Ovary (tissue), 3 donors: ENCODE data around the gene TSKU.

Experiments used
- POLR2A ChIP-seq: fragments of 450-650 bp; IDR thresholded peaks from one replicate; pipeline ENCODE4 v1.6.1; 2017; ENCODE audit warnings: antibody characterized with exemption, mild to moderate bottlenecking, moderate library complexity
- TF ChIP-seq, protein P1 (sequence below), 3 donors: fragments of 450-650 bp in 2 of 3; fragments of 200-600 bp in 1 of 3; IDR thresholded peaks; one replicate each; pipeline versions ENCODE4 v1.5.1 to v1.8.0; 2016 to 2022; ENCODE audit warnings: antibody characterized with exemption in 3 of 3, mild to moderate bottlenecking in 1 of 3
- donor health status: DM: no; HTN: no; CAD: no.

DNA sequence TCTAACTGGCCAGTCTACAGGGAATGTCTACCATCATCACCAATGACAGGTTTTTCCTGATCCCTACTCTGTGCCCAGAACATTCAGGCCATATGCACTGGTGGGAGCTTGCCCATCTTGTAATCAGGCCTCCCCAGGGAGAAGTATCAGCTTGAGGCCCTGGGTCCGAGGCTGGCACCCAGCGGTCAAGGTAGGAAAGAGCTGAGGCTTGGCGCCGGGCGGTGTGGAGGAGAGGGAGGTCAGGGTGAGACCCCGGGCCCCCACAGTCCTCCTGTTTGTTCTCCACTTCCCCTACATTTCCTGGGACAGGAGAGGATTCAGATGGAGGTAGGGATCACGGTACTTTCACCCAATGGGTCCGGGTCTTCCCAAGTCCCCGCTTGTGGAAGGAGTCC lies 15.5 kb downstream of the TSKU start:
- TF ChIP-seq, protein P1, sequence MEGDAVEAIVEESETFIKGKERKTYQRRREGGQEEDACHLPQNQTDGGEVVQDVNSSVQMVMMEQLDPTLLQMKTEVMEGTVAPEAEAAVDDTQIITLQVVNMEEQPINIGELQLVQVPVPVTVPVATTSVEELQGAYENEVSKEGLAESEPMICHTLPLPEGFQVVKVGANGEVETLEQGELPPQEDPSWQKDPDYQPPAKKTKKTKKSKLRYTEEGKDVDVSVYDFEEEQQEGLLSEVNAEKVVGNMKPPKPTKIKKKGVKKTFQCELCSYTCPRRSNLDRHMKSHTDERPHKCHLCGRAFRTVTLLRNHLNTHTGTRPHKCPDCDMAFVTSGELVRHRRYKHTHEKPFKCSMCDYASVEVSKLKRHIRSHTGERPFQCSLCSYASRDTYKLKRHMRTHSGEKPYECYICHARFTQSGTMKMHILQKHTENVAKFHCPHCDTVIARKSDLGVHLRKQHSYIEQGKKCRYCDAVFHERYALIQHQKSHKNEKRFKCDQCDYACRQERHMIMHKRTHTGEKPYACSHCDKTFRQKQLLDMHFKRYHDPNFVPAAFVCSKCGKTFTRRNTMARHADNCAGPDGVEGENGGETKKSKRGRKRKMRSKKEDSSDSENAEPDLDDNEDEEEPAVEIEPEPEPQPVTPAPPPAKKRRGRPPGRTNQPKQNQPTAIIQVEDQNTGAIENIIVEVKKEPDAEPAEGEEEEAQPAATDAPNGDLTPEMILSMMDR (IDR thresholded peaks at IDR 0.05), result no peak
- no peak for TF ChIP-seq POLR2A
